ACHN (cell line): Measurements from ENCODE around the gene RAD9A.

ENCODE experiments used
- DNase-seq: peaks from one replicate; pipeline ENCODE4 v3.0.0-alpha.2; 2015
- in situ Hi-C: cut with HindIII; loops from 2 replicates; pipeline ENCODE4 v1.10.0; 2017; ENCODE audit warnings: low sequenced_read_pairs, low pct_ligation_motif_present, low pct_unique_long_range_greater_than_20kb

The RAD9A gene

GRCh38 chr11:67356387-67356863 lies 35.4 kb upstream of the RAD9A start:
- in situ Hi-C loops = no loop called here
- DNase-seq = no peak

- in situ Hi-C loops = no loop called here
- peak; percentile 83 for DNase-seq
Observed at GRCh38 chr11:67356864-67357561, 34.8 kb upstream of the RAD9A start.

GRCh38 chr11:67357831-67358670 lies 33.7 kb upstream of the RAD9A start:
- DNase-seq = peak; percentile 77

GRCh38 chr11:67364169-67364568 lies 27.6 kb upstream of the RAD9A start:
- in situ Hi-C loops = no loop called here
- DNase-seq = no peak

More at GRCh38 chr11:67357831-67358670, 33.7 kb upstream of the RAD9A start:
- in situ Hi-C loops = no loop called here

GRCh38 chr11:67364783-67365722 lies 26.7 kb upstream of the RAD9A start:
- DNase-seq = no peak

GRCh38 chr11:67365736-67366444 lies 25.9 kb upstream of the RAD9A start:
- in situ Hi-C loops = no loop called here
- no peak for DNase-seq

More at GRCh38 chr11:67364783-67365722, 26.7 kb upstream of the RAD9A start:
- in situ Hi-C loops = no loop called here

- no peak for DNase-seq
- in situ Hi-C loops = no loop called here
Observed at GRCh38 chr11:67366546-67366945, 25.2 kb upstream of the RAD9A start.

GRCh38 chr11:67366961-67367760 lies 24.6 kb upstream of the RAD9A start:
- DNase-seq = no peak
- in situ Hi-C loops = no loop called here

GRCh38 chr11:67367761-67368227 lies 24.0 kb upstream of the RAD9A start:
- in situ Hi-C loops = no loop called here
- no peak for DNase-seq

GRCh38 chr11:67368621-67369020 lies 23.2 kb upstream of the RAD9A start:
- no peak for DNase-seq
- in situ Hi-C loops = no loop called here

- in situ Hi-C loops = no loop called here
- no peak for DNase-seq
Observed at GRCh38 chr11:67369275-67369674, 22.5 kb upstream of the RAD9A start.

GRCh38 chr11:67369801-67370284 lies 21.9 kb upstream of the RAD9A start:
- no peak for DNase-seq
- in situ Hi-C loops = no loop called here

GRCh38 chr11:67370351-67371076 lies 21.3 kb upstream of the RAD9A start:
- no peak for DNase-seq
- in situ Hi-C loops = no loop called here

- in situ Hi-C loops = no loop called here
- peak; percentile 65 for DNase-seq
Observed at GRCh38 chr11:67371189-67371910, 20.4 kb upstream of the RAD9A start.

- in situ Hi-C loops = no loop called here
- DNase-seq = no peak
Observed at GRCh38 chr11:67371911-67372320, 19.9 kb upstream of the RAD9A start.
